Trophoblast cell (in vitro differentiated cells and primary cell): ENCODE measurements around the gene PRSS23.
A peak's percentile ranks its signal among the peaks of the same experiment; 100 is the strongest.

ENCODE experiments used
- DNase-seq, 2 donors: peaks; one replicate each; pipeline ENCODE4 v3.0.0-alpha.2; 2016
- H2AFZ ChIP-seq: 2 replicates; pipeline ENCODE4 v1.6.1; 2013; ENCODE audit warnings: low read length, moderate library complexity, mild to moderate bottlenecking; ENCODE audit not compliant: insufficient read depth, poor library complexity
- H2AK5ac ChIP-seq: 2 replicates; pipeline ENCODE4 v1.6.1; 2013; ENCODE audit warnings: mild to moderate bottlenecking, low read length
- H2BK120ac ChIP-seq: 2 replicates; pipeline ENCODE4 v1.6.1; 2013; ENCODE audit warnings: low read length, mild to moderate bottlenecking, moderate library complexity; ENCODE audit not compliant: insufficient read depth, poor library complexity
- H2BK12ac ChIP-seq: 2 replicates; pipeline ENCODE4 v1.6.1; 2013; ENCODE audit warnings: mild to moderate bottlenecking, low read length, moderate library complexity
- H2BK5ac ChIP-seq: 2 replicates; pipeline ENCODE4 v1.6.1; 2013; ENCODE audit warnings: low read length, low read depth, moderate library complexity, mild to moderate bottlenecking; ENCODE audit not compliant: poor library complexity
- H3K14ac ChIP-seq: 2 replicates; pipeline ENCODE4 v1.6.1; 2013; ENCODE audit warnings: mild to moderate bottlenecking, low read length
- H3K18ac ChIP-seq: 2 replicates; pipeline ENCODE4 v1.6.1; 2013; ENCODE audit warnings: mild to moderate bottlenecking, low read length
- H3K23ac ChIP-seq: 2 replicates; pipeline ENCODE4 v1.6.1; 2013; ENCODE audit warnings: low read length
- H3K27ac ChIP-seq: 2 replicates; pipeline ENCODE4 v1.5.1; 2013; ENCODE audit warnings: low read depth, mild to moderate bottlenecking, inconsistent platforms, low read length, moderate library complexity
- H3K27me3 ChIP-seq: 2 replicates; pipeline ENCODE4 v1.6.1; 2013; ENCODE audit warnings: inconsistent platforms, mild to moderate bottlenecking, low read length, moderate library complexity; ENCODE audit not compliant: insufficient read depth
- H3K36me3 ChIP-seq, 2 experiments: 1 replicate in 1 of 2; 2 replicates in 1 of 2; pipeline ENCODE4 v1.6.1; 2013; ENCODE audit warnings: low read length in 2 of 2, mild to moderate bottlenecking in 2 of 2, moderate library complexity in 1 of 2; ENCODE audit not compliant: insufficient read depth in 2 of 2, control insufficient read depth in 1 of 2
- H3K4ac ChIP-seq: 2 replicates; pipeline ENCODE4 v1.6.1; 2013; ENCODE audit warnings: low read depth, mild to moderate bottlenecking, low read length, moderate library complexity
- H3K4me1 ChIP-seq, 2 experiments: 1 replicate in 1 of 2; 2 replicates in 1 of 2; pipeline ENCODE4 v1.6.1; 2013; ENCODE audit warnings: low read length in 2 of 2, mild to moderate bottlenecking in 2 of 2, moderate library complexity in 1 of 2; ENCODE audit not compliant: insufficient read depth in 2 of 2, control insufficient read depth in 1 of 2
- H3K4me2 ChIP-seq: 2 replicates; pipeline ENCODE4 v1.6.1; 2013; ENCODE audit warnings: inconsistent platforms, mild to moderate bottlenecking, low read length, moderate library complexity
- H3K4me3 ChIP-seq: 2 replicates; pipeline ENCODE4 v1.5.1; 2013; ENCODE audit warnings: mild to moderate bottlenecking, low read depth, low read length, inconsistent platforms
- H3K79me1 ChIP-seq: one replicate; pipeline ENCODE4 v1.6.1; 2013; ENCODE audit warnings: low read length
- H3K79me2 ChIP-seq: 2 replicates; pipeline ENCODE4 v1.6.1; 2013; ENCODE audit warnings: low read length, mild to moderate bottlenecking; ENCODE audit not compliant: control insufficient read depth, insufficient read depth, poor library complexity
- H3K9ac ChIP-seq: 2 replicates; pipeline ENCODE4 v1.6.1; 2013; ENCODE audit warnings: mild to moderate bottlenecking, low read length
- H3K9me3 ChIP-seq: 2 replicates; pipeline ENCODE4 v1.6.1; 2013; ENCODE audit warnings: low read depth, mild to moderate bottlenecking, control low read depth, inconsistent platforms, low read length; ENCODE audit not compliant: insufficient read depth
- H4K12ac ChIP-seq: 2 replicates; pipeline ENCODE4 v1.6.1; 2013; ENCODE audit warnings: low read depth, mild to moderate bottlenecking, low read length, moderate library complexity
- H4K8ac ChIP-seq: 2 replicates; pipeline ENCODE4 v1.6.1; 2013; ENCODE audit warnings: low read depth, mild to moderate bottlenecking, low read length, moderate library complexity
- H4K91ac ChIP-seq: one replicate; pipeline ENCODE4 v1.6.1; 2013; ENCODE audit warnings: low read depth, mild to moderate bottlenecking, low read length, moderate library complexity
- WGBS: extraction: QIAGEN DNeasy Blood & Tissue Kit; methylation state at CpG from one replicate; pipeline ENCODE4 v1.1.7; 2013; ENCODE audit warnings: missing lambda C conversion rate; ENCODE audit not compliant: insufficient read length, insufficient coverage; ENCODE audit errors: extremely low coverage; 5-methylcytosine and 5-hydroxymethylcytosine counted together

Gene PRSS23

DNA sequence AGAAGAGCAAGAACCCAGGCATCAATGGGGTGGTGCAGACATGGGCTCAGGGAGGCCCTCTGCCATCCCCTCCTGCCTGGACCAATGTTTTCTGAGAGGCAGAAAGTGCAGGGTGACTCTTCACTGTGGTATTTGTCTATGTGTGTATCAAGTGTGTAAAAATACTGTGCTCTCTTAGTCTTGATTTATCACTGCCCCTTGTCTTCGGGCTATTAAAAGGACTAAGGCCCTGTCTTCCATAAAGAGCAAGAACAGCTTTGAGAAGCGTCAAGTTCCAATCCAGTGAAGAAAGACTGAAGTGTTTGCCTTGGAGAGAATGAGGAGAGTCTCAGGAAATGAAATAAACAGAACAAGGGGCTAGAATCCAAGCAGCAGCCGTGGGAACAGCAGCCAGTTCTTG is 14.4 kb downstream of the PRSS23 start:
- Histone ChIP-seq H2BK120ac (peak overlapping the region; percentile 7), H3K9ac (no peak overlapping the region), H3K4me1 (peaks cover 17 to 34% of the 10 kb centered on the region in 2 experiments), H3K79me2 (peaks cover 4% of the 10 kb centered on the region), H2AFZ (no peak overlapping the region), H3K79me1 (peaks cover 29% of the 10 kb centered on the region), H3K23ac (no peak overlapping the region), H3K18ac (peak overlapping the region; percentile 4), H3K9me3 (no peaks in the 10 kb centered on the region), H4K8ac (no peak overlapping the region), H3K4me3 (no peak overlapping the region), H2AK5ac (peak overlapping the region; percentile 19), H4K91ac (peak overlapping the region; percentile 40), H3K14ac (peak overlapping the region; percentile 43), H3K4ac (no peak overlapping the region), H3K27ac (peak overlapping the region; percentile 85), H2BK5ac (peak overlapping the region; percentile 41), H4K12ac (no peak overlapping the region), H3K27me3 (no peaks in the 10 kb centered on the region), H3K4me2 (no peak overlapping the region), H2BK12ac (peak overlapping the region; percentile 71), H3K36me3 (no peaks in the 10 kb centered on the region)
- no CpG with 5 or more reads among the region's 3 CpGs for WGBS
- DNase-seq, result no peak

DNA sequence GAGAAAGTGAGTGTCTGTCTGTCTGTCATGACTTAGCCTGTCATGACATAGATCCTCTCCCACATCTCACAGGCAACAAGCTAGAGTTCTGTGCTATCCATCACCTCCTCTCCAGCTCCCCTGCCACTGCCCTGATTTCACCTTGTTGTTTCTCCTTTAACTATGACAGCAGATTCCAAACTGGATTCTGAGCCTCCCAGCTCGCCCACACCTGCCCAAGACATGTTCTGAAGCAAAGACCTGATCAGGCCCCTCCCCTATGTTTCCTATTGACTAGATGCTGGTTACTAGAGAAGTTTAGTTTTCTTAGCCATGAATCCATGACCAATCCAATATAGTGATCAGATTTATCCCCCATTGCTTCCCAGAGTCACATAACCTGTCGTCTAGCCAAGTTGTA is 15.4 kb downstream of the PRSS23 start:
- no peaks in the 10 kb centered on the region for H3K27me3 ChIP-seq

GRCh38 chr11:86816251-86816726 is 15.9 kb downstream of the PRSS23 start:
- peak overlapping the region; percentile 86 for H3K18ac ChIP-seq
- peak overlapping the region; percentile 38 for H2AFZ ChIP-seq
- whole genome bisulfite sequencing, result no CpG with 5 or more reads among the region's 5 CpGs
- DNase-seq, result no peak
- H3K27ac ChIP-seq, result peak overlapping the region; percentile 85
- H4K91ac ChIP-seq, result peak overlapping the region; percentile 99
- H2BK120ac ChIP-seq, result peak overlapping the region; percentile 96
- H3K36me3 ChIP-seq, result no peaks in the 10 kb centered on the region
- H3K27me3 ChIP-seq, result no peaks in the 10 kb centered on the region
- H3K4me3 ChIP-seq, result no peak overlapping the region
- no peak overlapping the region for H3K4me2 ChIP-seq
- no peak overlapping the region for H3K9ac ChIP-seq
- H4K12ac ChIP-seq, result peak overlapping the region; percentile 34
- peak overlapping the region; percentile 99 for H2BK12ac ChIP-seq
- H3K79me1 ChIP-seq, result peaks cover 27% of the 10 kb centered on the region
- peaks cover 4% of the 10 kb centered on the region for H3K79me2 ChIP-seq
- H3K23ac ChIP-seq, result no peak overlapping the region
- H3K4ac ChIP-seq, result peak overlapping the region; percentile 87
- H2BK5ac ChIP-seq, result peak overlapping the region; percentile 90
- no peaks in the 10 kb centered on the region for H3K9me3 ChIP-seq
- peak overlapping the region; percentile 77 for H4K8ac ChIP-seq
- peaks cover 17 to 33% of the 10 kb centered on the region in 2 experiments for H3K4me1 ChIP-seq
- peak overlapping the region; percentile 54 for H2AK5ac ChIP-seq
- H3K14ac ChIP-seq, result peak overlapping the region; percentile 93

More for the DNA sequence above, 15.4 kb downstream of the PRSS23 start:
- Histone ChIP-seq H3K79me2 (peaks cover 4% of the 10 kb centered on the region), H4K8ac (peak overlapping the region; percentile 77), H3K79me1 (peaks cover 27% of the 10 kb centered on the region), H2BK120ac (peak overlapping the region; percentile 96), H3K36me3 (no peaks in the 10 kb centered on the region), H3K4me1 (peaks cover 17 to 33% of the 10 kb centered on the region in 2 experiments), H2BK5ac (peak overlapping the region; percentile 90), H2AFZ (no peak overlapping the region), H3K4me2 (no peak overlapping the region), H3K23ac (no peak overlapping the region), H3K18ac (peak overlapping the region; percentile 34), H3K9me3 (no peaks in the 10 kb centered on the region), H3K27ac (peak overlapping the region; percentile 85), H4K91ac (peak overlapping the region; percentile 99), H3K14ac (peak overlapping the region; percentile 93), H4K12ac (no peak overlapping the region), H3K9ac (no peak overlapping the region), H3K4me3 (no peak overlapping the region), H2BK12ac (peak overlapping the region; percentile 99), H3K4ac (peak overlapping the region; percentile 87), H2AK5ac (peak overlapping the region; percentile 73)
- DNase-seq, result no peak
- WGBS, result no CpG with 5 or more reads among the region's 2 CpGs

- H3K27ac ChIP-seq, result peak overlapping the region; percentile 71
- no peak overlapping the region for H3K9ac ChIP-seq
- peak overlapping the region; percentile 70 for H2BK5ac ChIP-seq
- no peaks in the 10 kb centered on the region for H3K9me3 ChIP-seq
- H3K14ac ChIP-seq, result no peak overlapping the region
- H3K79me1 ChIP-seq, result peaks cover 18% of the 10 kb centered on the region
- H3K27me3 ChIP-seq, result no peaks in the 10 kb centered on the region
- H3K4ac ChIP-seq, result peak overlapping the region; percentile 61
- DNase-seq, result peak; percentile 26 to 86
- H2AK5ac ChIP-seq, result no peak overlapping the region
- H3K18ac ChIP-seq, result no peak overlapping the region
- no peaks in the 10 kb centered on the region for H3K36me3 ChIP-seq
- H2BK120ac ChIP-seq, result peak overlapping the region; percentile 19
- H2BK12ac ChIP-seq, result peak overlapping the region; percentile 16
- H3K23ac ChIP-seq, result no peak overlapping the region
- H3K4me3 ChIP-seq, result no peak overlapping the region
- no peak overlapping the region for H3K4me2 ChIP-seq
- no CpG with 5 or more reads among the region's 9 CpGs for WGBS
- H4K91ac ChIP-seq, result peak overlapping the region; percentile 20
- H4K12ac ChIP-seq, result no peak overlapping the region
- no peak overlapping the region for H2AFZ ChIP-seq
- peak overlapping the region; percentile 59 for H4K8ac ChIP-seq
- H3K79me2 ChIP-seq, result peaks cover 4% of the 10 kb centered on the region
- peaks cover 11 to 26% of the 10 kb centered on the region in 2 experiments for H3K4me1 ChIP-seq
Observed at GRCh38 chr11:86818462-86819192, 18.3 kb downstream of the PRSS23 start.
